ENCODE results near the gene ARMC10.
"Not testable (repeated sequence)": the region's sequence is repeated elsewhere in the genome, so short reads cannot be mapped to it uniquely, and the experiment has no call there.

DNA sequence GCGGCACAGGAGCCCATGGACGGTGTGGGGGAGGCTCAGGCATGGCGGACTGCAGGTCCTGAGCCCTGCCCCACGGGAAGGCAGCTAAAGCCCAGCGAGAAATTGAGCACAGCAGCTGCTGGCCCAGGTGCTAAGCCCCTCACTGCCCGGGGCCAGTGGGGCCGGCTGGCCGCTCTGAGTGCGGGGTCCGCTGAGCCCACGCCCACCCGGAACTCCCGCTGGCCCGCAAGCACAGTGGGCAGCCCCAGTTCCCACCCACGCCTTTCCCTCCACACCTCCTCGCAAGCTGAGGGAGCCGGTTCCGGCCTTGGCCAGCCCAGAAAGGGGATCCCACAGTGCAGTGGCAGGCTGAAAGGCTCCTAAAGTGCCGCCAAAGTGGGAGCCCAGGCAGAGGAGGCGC, 40.6 kb upstream of the ARMC10 start:
- TF ChIP-seq TAF1 (conservative IDR thresholded peaks at IDR 0.05); RAD21 (IDR thresholded peaks at IDR 0.05); GABPA (IDR thresholded peaks at IDR 0.05 in 1 of 2, conservative IDR thresholded peaks at IDR 0.05 in 1 of 2); JUND (IDR thresholded peaks at IDR 0.05); YY1 (IDR thresholded peaks at IDR 0.05): not testable (repeated sequence)
- TF ChIP-seq, protein P1, sequence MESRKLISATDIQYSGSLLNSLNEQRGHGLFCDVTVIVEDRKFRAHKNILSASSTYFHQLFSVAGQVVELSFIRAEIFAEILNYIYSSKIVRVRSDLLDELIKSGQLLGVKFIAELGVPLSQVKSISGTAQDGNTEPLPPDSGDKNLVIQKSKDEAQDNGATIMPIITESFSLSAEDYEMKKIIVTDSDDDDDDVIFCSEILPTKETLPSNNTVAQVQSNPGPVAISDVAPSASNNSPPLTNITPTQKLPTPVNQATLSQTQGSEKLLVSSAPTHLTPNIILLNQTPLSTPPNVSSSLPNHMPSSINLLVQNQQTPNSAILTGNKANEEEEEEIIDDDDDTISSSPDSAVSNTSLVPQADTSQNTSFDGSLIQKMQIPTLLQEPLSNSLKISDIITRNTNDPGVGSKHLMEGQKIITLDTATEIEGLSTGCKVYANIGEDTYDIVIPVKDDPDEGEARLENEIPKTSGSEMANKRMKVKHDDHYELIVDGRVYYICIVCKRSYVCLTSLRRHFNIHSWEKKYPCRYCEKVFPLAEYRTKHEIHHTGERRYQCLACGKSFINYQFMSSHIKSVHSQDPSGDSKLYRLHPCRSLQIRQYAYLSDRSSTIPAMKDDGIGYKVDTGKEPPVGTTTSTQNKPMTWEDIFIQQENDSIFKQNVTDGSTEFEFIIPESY (IDR thresholded peaks at IDR 0.05): not testable (repeated sequence)
- TF ChIP-seq, protein P2, sequence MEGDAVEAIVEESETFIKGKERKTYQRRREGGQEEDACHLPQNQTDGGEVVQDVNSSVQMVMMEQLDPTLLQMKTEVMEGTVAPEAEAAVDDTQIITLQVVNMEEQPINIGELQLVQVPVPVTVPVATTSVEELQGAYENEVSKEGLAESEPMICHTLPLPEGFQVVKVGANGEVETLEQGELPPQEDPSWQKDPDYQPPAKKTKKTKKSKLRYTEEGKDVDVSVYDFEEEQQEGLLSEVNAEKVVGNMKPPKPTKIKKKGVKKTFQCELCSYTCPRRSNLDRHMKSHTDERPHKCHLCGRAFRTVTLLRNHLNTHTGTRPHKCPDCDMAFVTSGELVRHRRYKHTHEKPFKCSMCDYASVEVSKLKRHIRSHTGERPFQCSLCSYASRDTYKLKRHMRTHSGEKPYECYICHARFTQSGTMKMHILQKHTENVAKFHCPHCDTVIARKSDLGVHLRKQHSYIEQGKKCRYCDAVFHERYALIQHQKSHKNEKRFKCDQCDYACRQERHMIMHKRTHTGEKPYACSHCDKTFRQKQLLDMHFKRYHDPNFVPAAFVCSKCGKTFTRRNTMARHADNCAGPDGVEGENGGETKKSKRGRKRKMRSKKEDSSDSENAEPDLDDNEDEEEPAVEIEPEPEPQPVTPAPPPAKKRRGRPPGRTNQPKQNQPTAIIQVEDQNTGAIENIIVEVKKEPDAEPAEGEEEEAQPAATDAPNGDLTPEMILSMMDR (IDR thresholded peaks at IDR 0.05; ENCODE audit: low read depth, low read length, missing input control): not testable (repeated sequence)
- TF ChIP-seq, protein P3, sequence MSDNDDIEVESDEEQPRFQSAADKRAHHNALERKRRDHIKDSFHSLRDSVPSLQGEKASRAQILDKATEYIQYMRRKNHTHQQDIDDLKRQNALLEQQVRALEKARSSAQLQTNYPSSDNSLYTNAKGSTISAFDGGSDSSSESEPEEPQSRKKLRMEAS (IDR thresholded peaks at IDR 0.05): not testable (repeated sequence)
- TF ChIP-seq, protein P4, sequence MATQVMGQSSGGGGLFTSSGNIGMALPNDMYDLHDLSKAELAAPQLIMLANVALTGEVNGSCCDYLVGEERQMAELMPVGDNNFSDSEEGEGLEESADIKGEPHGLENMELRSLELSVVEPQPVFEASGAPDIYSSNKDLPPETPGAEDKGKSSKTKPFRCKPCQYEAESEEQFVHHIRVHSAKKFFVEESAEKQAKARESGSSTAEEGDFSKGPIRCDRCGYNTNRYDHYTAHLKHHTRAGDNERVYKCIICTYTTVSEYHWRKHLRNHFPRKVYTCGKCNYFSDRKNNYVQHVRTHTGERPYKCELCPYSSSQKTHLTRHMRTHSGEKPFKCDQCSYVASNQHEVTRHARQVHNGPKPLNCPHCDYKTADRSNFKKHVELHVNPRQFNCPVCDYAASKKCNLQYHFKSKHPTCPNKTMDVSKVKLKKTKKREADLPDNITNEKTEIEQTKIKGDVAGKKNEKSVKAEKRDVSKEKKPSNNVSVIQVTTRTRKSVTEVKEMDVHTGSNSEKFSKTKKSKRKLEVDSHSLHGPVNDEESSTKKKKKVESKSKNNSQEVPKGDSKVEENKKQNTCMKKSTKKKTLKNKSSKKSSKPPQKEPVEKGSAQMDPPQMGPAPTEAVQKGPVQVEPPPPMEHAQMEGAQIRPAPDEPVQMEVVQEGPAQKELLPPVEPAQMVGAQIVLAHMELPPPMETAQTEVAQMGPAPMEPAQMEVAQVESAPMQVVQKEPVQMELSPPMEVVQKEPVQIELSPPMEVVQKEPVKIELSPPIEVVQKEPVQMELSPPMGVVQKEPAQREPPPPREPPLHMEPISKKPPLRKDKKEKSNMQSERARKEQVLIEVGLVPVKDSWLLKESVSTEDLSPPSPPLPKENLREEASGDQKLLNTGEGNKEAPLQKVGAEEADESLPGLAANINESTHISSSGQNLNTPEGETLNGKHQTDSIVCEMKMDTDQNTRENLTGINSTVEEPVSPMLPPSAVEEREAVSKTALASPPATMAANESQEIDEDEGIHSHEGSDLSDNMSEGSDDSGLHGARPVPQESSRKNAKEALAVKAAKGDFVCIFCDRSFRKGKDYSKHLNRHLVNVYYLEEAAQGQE (IDR thresholded peaks at IDR 0.05): not testable (repeated sequence)

Data from liver (tissue), 3 donors.